Left ventricle myocardium inferior (tissue), 1 donor: Measurements from ENCODE around the gene EDN3. TPM values are rescaled to one million over a fixed set of nuclear protein-coding genes. Genes with fewer than 3 reads are reported as not detected.

Source experiments
- DNase-seq: peaks from one replicate; pipeline ENCODE4 v3.0.0-alpha.2; 2020
- H3K27ac ChIP-seq: fragments of 200-600 bp; replicated peaks from 2 replicates; pipeline ENCODE4 v1.8.0; 2021
- H3K27me3 ChIP-seq: fragments of 200-600 bp; 2 replicates; pipeline ENCODE4 v1.8.0; 2021; ENCODE audit warnings: low read depth
- H3K36me3 ChIP-seq: fragments of 200-600 bp; 2 replicates; pipeline ENCODE4 v1.8.0; 2021
- H3K4me1 ChIP-seq: fragments of 200-600 bp; 2 replicates; pipeline ENCODE4 v1.8.0; 2021
- H3K4me3 ChIP-seq: fragments of 200-600 bp; 2 replicates; pipeline ENCODE4 v1.8.0; 2021; ENCODE audit warnings: mild to moderate bottlenecking, moderate library complexity
- H3K9me3 ChIP-seq: fragments of 200-600 bp; replicated peaks from 2 replicates; pipeline ENCODE4 v1.8.0; 2021
- CTCF ChIP-seq: fragments of 200-600 bp; IDR thresholded peaks from 2 replicates; pipeline ENCODE4 v1.8.0; 2021; ENCODE audit warnings: antibody characterized with exemption, mild to moderate bottlenecking, borderline replicate concordance
- intact Hi-C: fragments of 100-400 bp; cut with micrococcal nuclease; formaldehyde crosslinking; loops from one replicate; pipeline ENCODE4 v1.11.0; 2022
- total RNA-seq: library from RNA; stranded (reverse); fragmentation: NEBNext Ultra II Directional; extraction: Animal tissue kit (Norgen Biotek cat#: 25700); gene quantifications from one replicate; pipeline ENCODE4 v1.2.1, GENCODE V29; 2021
- donor health status: DM: no; HTN: yes; CAD: no; lungs with severe emphysema.

The EDN3 gene
- total RNA-seq, 1 donor from 2014 or later, result not detected

GRCh38 chr20:59374261-59374660 lies 73.8 kb downstream of the EDN3 start:
- H3K27me3 ChIP-seq, result peaks cover 69% of the 10 kb centered on the region
- no peaks in the 10 kb centered on the region for H3K9me3 ChIP-seq
- no peak for DNase-seq
- TF ChIP-seq CTCF, result no peak
- H3K4me1 ChIP-seq, result no peaks in the 10 kb centered on the region
- no peak overlapping the region for H3K27ac ChIP-seq
- intact Hi-C loops, result no loop called here
- H3K36me3 ChIP-seq, result no peaks in the 10 kb centered on the region
- no peak overlapping the region for H3K4me3 ChIP-seq

GRCh38 chr20:59375541-59375940 lies 75.1 kb downstream of the EDN3 start:
- intact Hi-C loops, result no loop called here
- Histone ChIP-seq H3K36me3 (no peaks in the 10 kb centered on the region), H3K9me3 (no peaks in the 10 kb centered on the region), H3K4me3 (no peak overlapping the region), H3K4me1 (no peaks in the 10 kb centered on the region), H3K27ac (no peak overlapping the region), H3K27me3 (peaks cover 74% of the 10 kb centered on the region)
- no peak for TF ChIP-seq CTCF
- no peak for DNase-seq

Other genes starting within 250 kb of the EDN3 start
- gene ZNF831, start 136.8 kb upstream of the EDN3 start, total RNA-seq, result 0.05 TPM